Urinary bladder (tissue), 4 donors: ENCODE data around the gene LIN7A. TPM values are rescaled to one million over a fixed set of nuclear protein-coding genes. Genes with fewer than 3 reads are reported as not detected.
"Not testable (repeated sequence)": the region's sequence is repeated elsewhere in the genome, so short reads cannot be mapped to it uniquely, and the experiment has no call there.

ENCODE experiments used
- DNase-seq: peaks from one replicate; pipeline ENCODE4 v3.0.0-alpha.2; 2015; ENCODE audit errors: extremely low spot score
- H3K27ac ChIP-seq: one replicate; pipeline ENCODE4 v1.5.1; 2013; ENCODE audit warnings: low read depth, mild to moderate bottlenecking, moderate library complexity
- H3K36me3 ChIP-seq: one replicate; pipeline ENCODE4 v1.6.1; 2013; ENCODE audit warnings: mild to moderate bottlenecking, moderate library complexity; ENCODE audit not compliant: insufficient read depth
- H3K4me1 ChIP-seq: one replicate; pipeline ENCODE4 v1.6.1; 2013; ENCODE audit warnings: mild to moderate bottlenecking, moderate library complexity; ENCODE audit not compliant: insufficient read depth
- H3K4me3 ChIP-seq: one replicate; pipeline ENCODE4 v1.5.1; 2013; ENCODE audit warnings: low read depth, low read length
- WGBS: extraction: QIAGEN DNeasy Blood & Tissue Kit; methylation state at CpG from one replicate; pipeline ENCODE4 v1.1.7; 2013; 5-methylcytosine and 5-hydroxymethylcytosine counted together
- polyA plus RNA-seq: library from polyadenylated mRNA; stranded (reverse); fragments of 200-250 nt; gene quantifications from one replicate; pipeline ENCODE4 v1.2.3, GENCODE V29; 2013
- total RNA-seq: library from RNA; depleted of rRNA; stranded (reverse); fragments of >200 nt; gene quantifications from one replicate; pipeline ENCODE4 v1.2.3, GENCODE V29; 2014
- donor health status: healthy with polysubstance abuse.
- donor health status: healthy.

LIN7A gene
- total and polyA plus RNA-seq, 2 donors, result 6.2 to 31.2 TPM

DNA sequence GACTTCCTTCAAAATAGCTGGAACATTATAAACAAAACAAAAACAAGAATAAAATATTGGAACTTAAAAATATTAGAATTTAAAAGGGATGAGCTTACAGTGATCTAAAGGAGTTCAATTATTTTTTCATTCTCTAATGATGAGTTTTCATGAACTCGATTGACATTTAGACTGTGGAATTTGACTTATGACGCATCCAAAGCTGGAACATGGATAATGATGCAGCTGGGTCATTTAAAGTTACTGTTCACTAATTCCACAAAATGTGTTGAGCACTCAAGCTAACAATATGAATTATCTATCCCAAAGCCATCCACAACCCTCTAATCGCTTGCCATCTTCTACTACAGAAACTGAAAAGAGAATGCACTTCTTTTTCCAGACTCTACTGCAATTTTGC lies 42.5 kb downstream of the LIN7A start:
- DNase-seq, result no peak
- no peak overlapping the region for H3K4me3 ChIP-seq
- no peak overlapping the region for H3K27ac ChIP-seq
- 88% methylated on average over 3 of the region's 3 CpGs for WGBS
- no peaks in the 10 kb centered on the region for H3K4me1 ChIP-seq
- no peaks in the 10 kb centered on the region for H3K36me3 ChIP-seq

DNA sequence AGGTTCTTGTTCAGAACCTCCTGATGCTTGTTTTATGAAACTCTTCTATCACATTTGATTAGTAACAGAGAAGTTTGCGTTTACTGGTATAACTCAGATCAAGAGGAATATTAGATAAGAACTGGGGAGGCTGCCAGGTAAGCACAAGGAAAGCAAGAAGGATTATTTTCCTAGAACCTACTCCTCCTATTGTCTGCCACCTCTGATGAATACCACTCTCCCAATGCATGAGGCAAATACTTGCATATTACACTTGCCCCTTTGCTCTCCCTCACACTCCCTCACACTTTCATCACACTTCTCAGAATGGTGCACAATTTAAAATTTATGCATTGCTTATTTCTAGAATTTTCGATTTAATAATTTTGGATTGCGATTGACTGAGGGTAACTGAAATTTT lies 43.6 kb downstream of the LIN7A start:
- no peaks in the 10 kb centered on the region for H3K4me1 ChIP-seq
- no peaks in the 10 kb centered on the region for H3K36me3 ChIP-seq
- no peak overlapping the region for H3K27ac ChIP-seq
- no peak for DNase-seq
- 56% methylated on average over 3 of the region's 3 CpGs for WGBS
- H3K4me3 ChIP-seq, result no peak overlapping the region

DNA sequence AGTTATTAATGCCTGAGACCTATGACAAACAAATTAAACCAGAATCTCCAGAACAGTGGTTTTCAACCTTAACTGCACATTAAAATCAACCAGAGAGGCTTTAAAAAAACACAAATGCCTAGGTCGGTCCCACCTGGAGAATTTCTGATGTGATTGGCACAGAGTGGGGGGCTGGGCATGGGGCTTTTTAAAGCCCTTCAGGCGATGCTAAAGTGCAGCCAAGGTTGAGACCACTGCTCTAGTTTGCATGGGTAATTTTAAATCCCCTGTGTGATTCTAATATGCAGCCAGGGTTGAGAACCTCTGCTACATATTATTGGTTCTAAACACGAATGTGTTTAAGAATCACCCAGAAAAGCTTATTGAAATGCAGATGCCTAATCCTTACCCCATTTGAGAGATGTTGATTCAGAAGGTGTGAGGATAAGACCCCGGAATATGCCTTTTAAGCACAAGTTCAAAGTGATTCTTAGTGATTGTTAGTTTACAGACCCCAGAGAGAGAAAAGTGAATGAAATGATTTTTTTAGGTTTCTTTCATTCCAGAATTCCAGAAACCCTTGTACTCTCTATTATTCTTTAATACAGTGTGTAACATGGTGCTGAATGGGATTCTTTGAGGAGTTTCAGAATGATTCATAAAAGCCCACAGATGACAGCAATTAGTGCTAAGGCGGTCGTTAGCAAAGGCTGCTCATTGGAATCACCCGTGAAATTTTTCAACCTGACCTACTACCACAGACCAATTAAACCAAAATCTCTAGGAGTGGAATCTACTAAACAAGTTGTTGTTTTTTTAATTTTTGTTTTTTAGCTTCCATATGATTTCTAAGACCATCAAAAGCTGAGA lies 44.9 kb downstream of the LIN7A start:
- H3K4me3 ChIP-seq, result no peak overlapping the region

DNA sequence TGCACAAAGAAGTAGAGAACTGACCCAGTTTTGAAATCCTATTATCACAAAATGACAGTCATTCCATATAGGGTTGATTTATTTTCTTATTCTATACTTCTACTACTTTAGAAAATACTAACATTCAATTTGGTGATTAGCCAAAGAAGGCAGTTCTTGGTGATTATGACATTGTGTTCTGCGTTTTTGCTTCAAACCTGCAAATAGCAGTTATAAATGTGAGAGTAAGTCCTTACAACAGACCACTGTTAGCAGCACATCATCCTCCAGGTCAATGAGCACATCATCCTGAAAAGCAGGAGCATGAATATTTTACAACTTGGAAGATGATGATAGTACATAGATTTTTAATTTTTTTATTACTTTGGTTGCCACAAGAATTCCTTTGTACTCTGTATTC lies 53.1 kb downstream of the LIN7A start:
- H3K4me1 ChIP-seq, result no peaks in the 10 kb centered on the region
- WGBS, result 81% methylated on average over 1 of the region's 1 CpG
- no peak overlapping the region for H3K27ac ChIP-seq
- H3K36me3 ChIP-seq, result peaks cover 1% of the 10 kb centered on the region
- no peak for DNase-seq
- H3K4me3 ChIP-seq, result no peak overlapping the region

More for the DNA sequence above, 44.9 kb downstream of the LIN7A start:
- Histone ChIP-seq H3K27ac (no peak overlapping the region), H3K36me3 (peaks cover under 1% of the 10 kb centered on the region), H3K4me1 (no peaks in the 10 kb centered on the region)
- no peak for DNase-seq
- 77% methylated on average over 7 of the region's 7 CpGs for WGBS

DNA sequence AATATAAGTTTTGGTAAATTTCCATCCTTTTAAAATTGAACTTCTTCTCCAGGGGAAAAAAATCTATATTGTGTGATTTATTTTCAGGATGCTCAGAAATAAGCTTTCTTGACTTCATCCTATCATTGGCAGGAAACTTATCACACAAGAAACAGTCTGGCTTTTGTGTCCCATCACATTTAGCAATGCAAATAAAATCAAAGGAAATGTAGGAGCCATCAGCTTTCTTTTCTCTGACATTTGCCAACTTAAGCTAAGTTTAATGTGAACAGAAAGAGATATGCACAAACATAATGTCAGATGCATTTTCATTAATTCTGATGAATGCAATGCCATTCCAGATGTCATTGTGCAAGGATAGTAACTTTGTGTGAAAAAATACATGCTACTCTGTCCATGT lies 56.6 kb downstream of the LIN7A start:
- no peaks in the 10 kb centered on the region for H3K36me3 ChIP-seq
- no peak for DNase-seq
- no peak overlapping the region for H3K4me3 ChIP-seq
- H3K4me1 ChIP-seq, result no peaks in the 10 kb centered on the region
- no peak overlapping the region for H3K27ac ChIP-seq

DNA sequence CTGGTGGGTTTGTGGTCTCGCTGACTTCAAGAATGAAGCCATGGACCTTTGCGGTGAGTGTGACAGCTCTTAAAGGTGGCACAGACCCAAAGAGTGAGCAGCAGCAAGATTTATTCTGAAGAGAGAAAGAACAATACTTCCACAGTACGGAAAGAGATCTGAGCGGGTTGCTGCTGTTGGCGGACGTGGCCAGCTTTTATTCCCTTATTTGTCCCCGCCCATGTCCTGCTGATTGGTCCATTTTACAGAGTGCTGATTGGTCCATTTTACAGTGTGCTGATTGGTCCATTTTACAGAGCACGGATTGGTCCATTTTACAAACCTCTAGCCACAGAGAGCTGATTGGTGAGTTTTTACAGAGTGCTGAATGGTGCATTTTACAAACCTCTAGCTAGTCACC lies 59.3 kb downstream of the LIN7A start:
- WGBS, result 90% methylated on average over 8 of the region's 8 CpGs
- not testable (repeated sequence) for H3K4me3 ChIP-seq, H3K27ac ChIP-seq, H3K4me1 ChIP-seq, DNase-seq, H3K36me3 ChIP-seq

DNA sequence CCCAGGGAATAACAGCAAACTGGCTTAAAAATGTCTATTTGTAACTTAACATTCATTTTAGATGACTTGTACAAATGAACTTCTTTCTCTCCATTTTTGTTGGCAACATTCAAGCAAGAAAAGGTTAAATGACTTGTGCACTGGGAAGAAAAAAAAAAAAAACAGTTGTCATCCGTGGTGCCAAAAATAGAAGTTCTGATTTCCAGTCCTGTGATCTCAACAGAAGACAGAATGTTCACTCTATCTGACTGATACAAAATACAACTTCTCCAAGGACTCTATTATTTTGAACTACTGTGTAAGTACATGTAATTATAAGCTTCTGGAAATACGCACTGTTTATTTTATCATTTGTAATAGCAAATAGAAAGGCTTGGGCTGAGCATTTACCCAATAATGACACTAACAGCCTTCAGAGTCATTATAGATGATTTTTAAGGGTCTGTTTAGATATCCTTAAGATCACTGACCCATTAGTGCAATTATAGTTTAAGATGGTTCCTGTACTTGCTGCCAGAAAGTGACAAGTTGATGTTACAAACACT lies 59.9 kb downstream of the LIN7A start:
- 21% methylated on average over 2 of the region's 2 CpGs for WGBS
- H3K27ac ChIP-seq, result no peak overlapping the region

DNA sequence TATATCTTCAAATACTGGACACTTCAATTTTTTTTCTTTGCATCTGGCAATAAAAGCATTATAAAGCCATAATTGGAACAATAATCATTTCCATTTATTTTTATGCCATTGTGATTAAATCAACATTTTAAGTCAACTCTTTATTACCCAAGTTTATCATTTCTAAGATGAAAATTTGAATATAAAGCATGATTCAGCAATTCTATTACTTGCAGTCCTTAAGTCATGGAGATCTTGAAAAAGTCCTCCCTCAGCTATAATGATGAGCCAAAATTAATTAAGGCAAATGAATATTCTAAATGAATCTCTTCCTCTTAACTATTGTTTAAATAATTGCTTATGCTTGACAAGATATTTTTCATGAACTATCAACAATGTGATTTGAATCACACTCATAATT lies 65.7 kb downstream of the LIN7A start:
- Histone ChIP-seq H3K27ac (no peak overlapping the region), H3K36me3 (no peaks in the 10 kb centered on the region), H3K4me1 (no peaks in the 10 kb centered on the region), H3K4me3 (no peak overlapping the region)
- no peak for DNase-seq

More for the DNA sequence above, 59.9 kb downstream of the LIN7A start:
- Histone ChIP-seq H3K36me3 (no peaks in the 10 kb centered on the region), H3K4me3 (no peak overlapping the region), H3K4me1 (no peaks in the 10 kb centered on the region)
- DNase-seq, result no peak

DNA sequence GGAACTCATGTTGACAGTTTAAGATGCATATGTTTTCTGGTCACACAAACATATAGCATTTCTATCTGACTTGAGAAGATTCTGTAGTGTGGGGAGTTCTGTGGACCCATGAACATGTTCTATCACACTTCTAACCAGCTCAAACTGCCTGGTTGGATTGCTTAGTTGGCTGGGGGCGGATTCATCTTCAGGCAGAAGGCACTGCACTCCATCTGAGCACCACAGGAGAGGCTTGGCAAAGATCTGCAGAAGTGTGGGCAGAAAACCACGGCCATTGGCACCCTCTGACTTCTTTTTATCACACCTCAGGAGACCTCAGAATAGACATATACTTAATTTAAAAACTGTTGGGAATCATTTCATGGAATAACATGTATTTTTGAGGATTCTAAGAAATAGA lies 68.5 kb downstream of the LIN7A start:
- Histone ChIP-seq H3K27ac (no peak overlapping the region), H3K4me3 (no peak overlapping the region), H3K36me3 (no peaks in the 10 kb centered on the region), H3K4me1 (peaks cover 1% of the 10 kb centered on the region)
- 92% methylated on average over 2 of the region's 2 CpGs for WGBS
- DNase-seq, result no peak

DNA sequence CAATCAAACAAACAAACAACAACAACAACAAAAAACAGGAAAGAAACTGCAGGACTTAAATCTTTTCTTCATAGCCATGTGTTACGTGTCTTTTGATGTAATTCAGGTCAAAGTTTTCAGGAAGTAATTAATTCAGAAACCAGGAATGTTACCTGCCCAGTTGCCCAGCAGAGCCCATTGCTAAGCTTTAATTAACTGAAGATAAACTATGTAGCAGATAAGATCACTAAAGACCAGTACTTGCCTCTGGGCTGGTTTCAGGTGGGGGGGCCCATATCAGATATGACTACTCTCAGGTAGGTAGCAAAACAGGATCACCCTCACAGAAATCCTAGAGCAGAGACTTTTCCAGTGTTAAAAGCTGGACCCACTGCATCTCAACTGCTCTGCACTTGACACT lies 69.2 kb downstream of the LIN7A start:
- no peaks in the 10 kb centered on the region for H3K36me3 ChIP-seq
- H3K27ac ChIP-seq, result no peak overlapping the region
- H3K4me3 ChIP-seq, result no peak overlapping the region
- H3K4me1 ChIP-seq, result peaks cover 1% of the 10 kb centered on the region
- DNase-seq, result no peak
- WGBS, result 86% methylated on average over 1 of the region's 1 CpG

DNA sequence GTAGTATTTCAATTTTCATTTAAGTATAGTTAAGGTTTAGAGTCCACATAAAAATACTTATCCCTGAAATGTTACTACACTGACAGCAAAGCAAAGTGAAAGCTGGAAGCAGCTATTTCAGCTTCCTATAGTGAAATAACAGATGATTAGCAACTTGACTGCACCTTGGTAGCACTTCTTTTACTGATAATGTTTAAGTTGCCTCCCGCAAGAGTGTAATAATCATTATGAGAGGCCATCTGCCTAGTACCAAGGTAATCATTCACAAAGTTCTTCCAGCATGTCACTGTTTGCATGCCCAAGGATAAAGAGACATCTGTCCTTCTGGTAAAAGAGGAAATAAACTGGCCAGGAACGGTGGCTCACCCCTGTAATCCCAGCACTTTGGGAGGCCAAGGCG lies 69.8 kb downstream of the LIN7A start:
- 65% methylated on average over 3 of the region's 3 CpGs for WGBS
- H3K27ac ChIP-seq, result no peak overlapping the region
- DNase-seq, result no peak
- no peak overlapping the region for H3K4me3 ChIP-seq
- H3K4me1 ChIP-seq, result peaks cover 1% of the 10 kb centered on the region
- H3K36me3 ChIP-seq, result no peaks in the 10 kb centered on the region

DNA sequence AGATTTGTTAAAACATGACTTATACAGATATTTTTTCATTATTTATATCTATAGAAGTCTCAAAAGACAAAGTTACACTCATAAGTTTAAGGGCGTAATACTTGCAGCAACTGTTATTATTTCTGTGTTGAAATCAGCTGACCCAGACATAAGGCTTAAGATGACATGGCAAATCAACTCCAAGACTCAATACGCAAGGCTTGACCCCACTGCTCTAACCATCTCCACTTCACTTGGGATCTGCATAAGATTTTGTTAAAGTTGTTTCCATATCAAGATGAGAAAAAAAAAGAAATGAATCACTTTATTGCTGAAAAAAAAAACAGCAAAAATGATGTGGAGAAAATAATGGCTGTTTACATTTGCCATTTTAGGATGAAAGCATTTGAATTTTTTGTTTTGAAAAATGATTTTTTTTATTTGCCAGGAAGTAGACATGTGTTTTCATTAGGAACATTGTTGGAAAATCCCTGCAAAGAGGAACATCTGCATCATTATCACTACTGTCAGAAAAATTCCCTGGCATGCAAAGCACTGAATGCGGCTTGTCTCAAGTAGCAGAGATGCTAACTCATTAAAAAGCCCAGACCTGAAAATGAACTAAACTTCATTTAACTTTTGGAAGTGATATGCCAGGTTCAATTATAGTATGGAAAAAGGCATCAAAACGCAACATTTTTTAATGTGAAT lies 73.5 kb downstream of the LIN7A start:
- WGBS, result 47% methylated on average over 4 of the region's 4 CpGs
- no peak for DNase-seq
- Histone ChIP-seq H3K27ac (no peak overlapping the region), H3K4me3 (no peak overlapping the region), H3K36me3 (no peaks in the 10 kb centered on the region), H3K4me1 (peaks cover 1% of the 10 kb centered on the region)

DNA sequence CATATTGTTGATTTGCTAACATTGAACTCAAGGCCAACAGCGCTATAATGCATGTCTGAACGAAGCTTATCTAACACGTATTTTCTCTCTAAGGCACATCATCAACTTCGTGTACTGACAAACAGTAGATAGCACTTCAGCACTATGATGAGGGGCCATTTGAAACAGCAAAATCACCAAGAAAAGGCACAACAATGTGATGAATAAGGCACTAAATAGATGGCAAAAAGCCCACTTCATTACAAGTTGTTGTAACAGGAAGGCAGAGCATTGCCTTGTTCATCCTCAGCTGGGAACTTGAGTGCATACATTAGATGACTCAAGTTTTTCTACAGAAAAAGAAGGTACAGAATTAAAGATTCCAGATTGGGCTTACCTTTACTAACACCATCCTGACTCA lies 75.2 kb downstream of the LIN7A start:
- no peak for DNase-seq
- H3K4me1 ChIP-seq, result peaks cover 1% of the 10 kb centered on the region
- no peaks in the 10 kb centered on the region for H3K36me3 ChIP-seq
- no peak overlapping the region for H3K27ac ChIP-seq
- 90% methylated on average over 4 of the region's 4 CpGs for WGBS
- H3K4me3 ChIP-seq, result no peak overlapping the region
